H1 (cell line): Measurements from ENCODE around the gene ADAMTS3. TPM values are rescaled to one million over a fixed set of nuclear protein-coding genes. Genes with fewer than 3 reads are reported as not detected.

ENCODE experiments used
- CBX5 ChIP-seq: fragments of 300-800, 300-1000 bp; sonication (generic); IDR thresholded peaks from 2 replicates; pipeline ENCODE4 v1.7.1; 2016; ENCODE audit warnings: antibody characterized with exemption, low read length, low read depth
- CTBP2 ChIP-seq: IDR thresholded peaks from 2 replicates; pipeline ENCODE4 v1.7.0; 2011; ENCODE audit warnings: borderline replicate concordance, mild to moderate bottlenecking, moderate library complexity, mixed read lengths, low read length; ENCODE audit not compliant: insufficient read depth, insufficient read length
- polyA plus RNA-seq, 7 experiments: library from polyadenylated mRNA; depleted of rRNA in 3 of 7; stranded (reverse) in 5 of 7; unstranded in 2 of 7; fragments of >200 nt in 5 of 7; fragments of 200-250 nt in 2 of 7; gene quantifications; 1 replicate in 5 of 7; 2 replicates in 1 of 7; 4 replicates in 1 of 7; pipeline versions ENCODE4 v1.2.1 to v1.2.3, GENCODE V29; 2011 to 2013; ENCODE audit warnings: missing spikeins in 2 of 7, mixed read lengths in 2 of 7
- total RNA-seq: library from RNA; stranded (reverse); fragmentation: NEBNext Ultra II Directional; extraction: Animal tissue kit (Norgen Biotek cat#: 25700); gene quantifications from 2 replicates; pipeline ENCODE4 v1.2.1, GENCODE V29; 2021

ADAMTS3 gene
- total and polyA plus RNA-seq, 2 of the 8 experiments (the other 6 are each of a cell fraction or from before 2014, with no cell fraction given) = 1.3 to 3.4 TPM

DNA sequence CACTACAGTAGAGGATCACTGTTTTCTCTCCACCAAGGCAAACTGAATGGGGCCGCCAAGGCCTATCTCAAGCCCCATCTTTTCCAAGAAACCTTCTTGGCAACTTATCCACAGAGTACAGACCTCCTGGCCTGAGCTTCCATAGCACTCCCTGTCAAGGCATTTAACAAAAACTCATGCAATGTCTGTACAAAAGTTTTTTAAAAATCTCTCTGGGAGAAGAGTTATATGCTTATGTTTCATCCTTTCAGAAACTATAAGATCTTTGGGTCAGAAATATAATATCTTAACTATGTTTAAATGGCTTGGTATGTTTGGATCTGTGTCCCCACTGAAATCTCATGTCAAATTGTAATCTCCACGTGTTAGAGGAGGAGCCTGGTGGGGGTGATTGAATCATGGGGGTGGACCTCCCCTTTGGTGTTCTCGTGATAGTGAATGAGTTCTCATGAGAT lies 13.6 kb downstream of the ADAMTS3 start (continued):
- no peak for TF ChIP-seq CTBP2
- TF ChIP-seq CBX5 = no peak
